Upper lobe of left lung (tissue), 6 donors: Measurements from ENCODE around the gene RNF40. TPM values are rescaled to one million over a fixed set of nuclear protein-coding genes. Genes with fewer than 3 reads are reported as not detected.

Experiments
- ATAC-seq, 2 donors: fragments of 200-7000 bp; cut with Tn5 transposase; one replicate each; pipeline ENCODE4 v1.9.1; 2022; ENCODE audit warnings: mild to moderate bottlenecking in 2 of 2, moderate library complexity in 2 of 2; ENCODE audit not compliant: low FRiP score in 2 of 2
- DNase-seq, 2 donors: peaks; one replicate each; pipeline ENCODE4 v3.0.0-alpha.2; 2019 to 2020
- H3K27ac ChIP-seq, 4 donors: fragments of 200-600 bp; sonication (generic); one replicate each; pipeline ENCODE4 v1.5.1; 2016 to 2019
- H3K27me3 ChIP-seq, 4 donors: fragments of 200-600 bp; sonication (generic); one replicate each; pipeline ENCODE4 v1.5.1; 2017 to 2019
- H3K36me3 ChIP-seq, 4 donors: fragments of 200-600 bp; sonication (generic); one replicate each; pipeline ENCODE4 v1.5.1; 2016 to 2019
- H3K4me1 ChIP-seq, 4 donors: fragments of 200-600 bp; sonication (generic); one replicate each; pipeline ENCODE4 v1.5.1; 2018 to 2019
- H3K4me3 ChIP-seq, 4 donors: fragments of 200-600 bp; sonication (generic); one replicate each; pipeline ENCODE4 v1.5.1; 2017 to 2019; ENCODE audit warnings: mild to moderate bottlenecking in 2 of 4, moderate library complexity in 1 of 4
- H3K9me3 ChIP-seq, 4 donors: fragments of 200-600 bp; sonication (generic); one replicate each; pipeline ENCODE4 v1.5.1; 2018 to 2019
- EP300 ChIP-seq, 4 donors: sonication (generic); formaldehyde crosslinking; IDR thresholded peaks; one replicate each; pipeline ENCODE4 v1.5.1; 2017; ENCODE audit warnings: antibody characterized with exemption in 4 of 4, control low read depth in 2 of 4
- POLR2A ChIP-seq, 4 donors: fragments of 450-650 bp; IDR thresholded peaks; one replicate each; pipeline ENCODE4 v1.5.1; 2016 to 2017; ENCODE audit warnings: antibody characterized with exemption in 4 of 4, mild to moderate bottlenecking in 2 of 4
- POLR2AphosphoS5 ChIP-seq, 2 donors: sonication (generic); formaldehyde crosslinking; IDR thresholded peaks; one replicate each; pipeline ENCODE4 v1.5.1; 2017; ENCODE audit warnings: antibody characterized with exemption in 2 of 2
- WGBS, 2 donors: methylation state at CpG; one replicate each; pipeline ENCODE4 v1.1.5; 2017 to 2018; 5-methylcytosine and 5-hydroxymethylcytosine counted together
- total RNA-seq, 6 donors: library from RNA; depleted of rRNA in 4 of 6; stranded (reverse); fragments of >200 nt in 4 of 6; gene quantifications; one replicate each; pipeline versions ENCODE4 v1.1.0 to v1.2.1, GENCODE V29; 2016 to 2021
- TF ChIP-seq, protein P1 (sequence below), 6 experiments: fragments of 450-650 bp in 4 of 6; fragments of 200-600 bp in 2 of 6; sonication (generic) in 2 of 6; IDR thresholded peaks; one replicate each; pipeline ENCODE4 v1.5.1; 2016 to 2019; ENCODE audit warnings: antibody characterized with exemption in 6 of 6
- donor health status: DM: no; HTN: no; CAD: no; lungs with moderate emphysema.
- donor health status: DM: no; HTN: yes; CAD: no; lungs with severe emphysema.

The RNF40 gene
- total RNA-seq, 6 donors from 2014 or later = 69.9 to 137 (median 95.2) TPM

DNA sequence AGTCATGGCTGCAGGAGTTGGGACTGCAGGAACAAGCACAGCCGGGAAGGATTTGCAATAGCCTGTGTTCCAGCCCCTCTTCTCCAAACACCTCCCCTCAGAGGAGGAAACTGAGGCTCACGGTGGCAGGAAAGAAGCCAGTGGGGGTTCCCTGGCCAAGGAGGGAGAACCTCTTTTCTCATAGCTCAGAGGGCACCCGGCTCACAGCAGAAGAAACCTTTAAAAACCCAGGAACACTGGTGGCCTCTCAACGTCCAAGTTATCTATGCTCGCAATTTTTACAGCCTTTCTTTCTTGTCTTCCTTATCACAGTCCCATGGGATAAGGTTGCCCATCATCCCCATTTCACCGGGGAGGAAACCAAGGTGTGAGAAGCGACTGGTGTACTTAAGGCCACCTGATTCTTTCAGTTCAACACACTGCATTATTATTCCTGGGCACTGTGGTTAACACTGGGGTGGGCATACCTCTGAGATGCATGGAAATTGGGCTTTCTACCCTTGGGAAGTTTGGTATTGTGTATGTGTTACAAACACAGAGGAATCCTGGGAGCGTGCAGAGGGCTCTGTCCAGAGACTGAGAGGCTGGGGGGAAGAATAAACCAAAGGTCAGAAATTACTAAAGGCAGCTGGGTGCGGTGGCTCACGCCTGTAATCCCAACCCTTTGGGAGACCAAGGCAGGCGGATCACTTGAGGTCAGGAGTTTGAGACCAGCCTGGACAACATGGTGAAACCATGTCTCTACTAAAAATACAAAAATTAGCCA lies 25.7 kb downstream of the RNF40 start:
- no peak for TF ChIP-seq EP300 (IDR thresholded peaks at IDR 0.05)
- TF ChIP-seq, protein P1, sequence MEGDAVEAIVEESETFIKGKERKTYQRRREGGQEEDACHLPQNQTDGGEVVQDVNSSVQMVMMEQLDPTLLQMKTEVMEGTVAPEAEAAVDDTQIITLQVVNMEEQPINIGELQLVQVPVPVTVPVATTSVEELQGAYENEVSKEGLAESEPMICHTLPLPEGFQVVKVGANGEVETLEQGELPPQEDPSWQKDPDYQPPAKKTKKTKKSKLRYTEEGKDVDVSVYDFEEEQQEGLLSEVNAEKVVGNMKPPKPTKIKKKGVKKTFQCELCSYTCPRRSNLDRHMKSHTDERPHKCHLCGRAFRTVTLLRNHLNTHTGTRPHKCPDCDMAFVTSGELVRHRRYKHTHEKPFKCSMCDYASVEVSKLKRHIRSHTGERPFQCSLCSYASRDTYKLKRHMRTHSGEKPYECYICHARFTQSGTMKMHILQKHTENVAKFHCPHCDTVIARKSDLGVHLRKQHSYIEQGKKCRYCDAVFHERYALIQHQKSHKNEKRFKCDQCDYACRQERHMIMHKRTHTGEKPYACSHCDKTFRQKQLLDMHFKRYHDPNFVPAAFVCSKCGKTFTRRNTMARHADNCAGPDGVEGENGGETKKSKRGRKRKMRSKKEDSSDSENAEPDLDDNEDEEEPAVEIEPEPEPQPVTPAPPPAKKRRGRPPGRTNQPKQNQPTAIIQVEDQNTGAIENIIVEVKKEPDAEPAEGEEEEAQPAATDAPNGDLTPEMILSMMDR (IDR thresholded peaks at IDR 0.05) = no peak
- TF ChIP-seq POLR2A (IDR thresholded peaks at IDR 0.05) = no peak
- no peak for TF ChIP-seq POLR2AphosphoS5 (IDR thresholded peaks at IDR 0.05)
- peak overlapping the region; percentile 89 to 96 (median 92) for H3K27ac ChIP-seq
- ATAC-seq = no peak

DNA sequence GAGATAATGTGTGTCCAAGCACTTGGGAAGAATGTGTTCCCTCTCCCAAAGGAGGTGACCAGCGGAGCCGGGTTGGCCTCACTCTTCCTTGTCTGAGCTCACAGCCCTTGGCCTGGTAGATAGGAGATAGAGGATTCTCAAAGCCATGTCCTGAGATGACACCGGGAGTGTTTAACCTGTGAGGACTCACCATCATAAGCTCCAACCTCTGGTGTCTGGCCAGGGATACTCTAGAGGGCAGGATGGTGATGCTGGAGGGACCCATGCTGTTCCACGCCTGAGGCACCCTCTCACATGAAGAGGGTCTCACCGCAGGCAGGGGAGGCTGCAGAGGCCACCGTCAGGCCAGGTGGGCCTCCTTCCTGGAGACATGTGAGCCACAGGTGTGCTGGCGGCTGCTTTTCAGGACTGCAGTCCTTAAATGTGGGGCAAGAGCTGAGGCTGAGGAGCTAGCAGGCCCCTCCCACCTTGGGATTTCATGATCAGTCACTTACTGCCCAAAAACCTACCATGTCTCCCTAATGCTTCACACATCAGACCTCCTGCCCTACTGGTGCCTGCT lies 31.5 kb downstream of the RNF40 start:
- Histone ChIP-seq H3K27me3 (no peaks in the 10 kb centered on the region), H3K9me3 (no peaks in the 10 kb centered on the region), H3K4me1 (no peaks in the 10 kb centered on the region), H3K27ac (no peak overlapping the region), H3K4me3 (no peak overlapping the region), H3K36me3 (no peaks in the 10 kb centered on the region)
- WGBS, 2 donors = 75 to 94% methylated on average over 6 to 7 of the region's 7 CpGs
- ATAC-seq = no peak
- TF ChIP-seq, protein P1 (IDR thresholded peaks at IDR 0.05) = no peak
- TF ChIP-seq EP300 (IDR thresholded peaks at IDR 0.05) (no peak), POLR2AphosphoS5 (IDR thresholded peaks at IDR 0.05) (no peak), POLR2A (IDR thresholded peaks at IDR 0.05) (no peak)
- no peak for DNase-seq

More for the DNA sequence above, 25.7 kb downstream of the RNF40 start:
- Histone ChIP-seq H3K4me3 (peak overlapping the region; percentile 95 to 99 (median 96)), H3K9me3 (no peaks in the 10 kb centered on the region), H3K27me3 (no peaks in the 10 kb centered on the region), H3K4me1 (peaks cover 14 to 20% (median 18%) of the 10 kb centered on the region in 4 donors), H3K36me3 (peaks cover under 1 to 17% (median 14%) of the 10 kb centered on the region in 4 donors)
- WGBS, 2 donors = 50 to 51% methylated on average over 11 of the region's 11 CpGs
- no peak for DNase-seq

DNA sequence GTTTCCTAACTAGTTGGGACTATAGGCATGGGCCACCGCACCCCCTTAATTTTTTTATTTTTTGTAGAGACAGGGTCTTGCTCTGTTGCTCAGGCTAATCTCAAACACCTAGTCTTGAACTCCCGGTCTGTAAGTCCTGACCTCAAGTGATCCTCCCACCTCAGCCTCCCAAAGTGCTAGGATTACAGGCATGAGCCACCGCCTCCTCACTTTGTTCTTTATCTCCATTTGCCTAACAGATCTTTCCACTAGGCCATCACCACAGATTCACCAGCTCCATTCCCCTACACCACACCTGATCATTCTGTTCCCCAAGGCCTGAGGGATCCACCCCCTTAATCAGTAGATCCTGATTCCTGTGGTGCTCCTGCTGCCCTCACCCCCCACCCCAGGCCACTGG lies 32.5 kb downstream of the RNF40 start:
- Histone ChIP-seq H3K27me3 (no peaks in the 10 kb centered on the region), H3K36me3 (no peaks in the 10 kb centered on the region), H3K4me3 (no peak overlapping the region), H3K27ac (no peak overlapping the region), H3K4me1 (no peaks in the 10 kb centered on the region), H3K9me3 (no peaks in the 10 kb centered on the region)
- no peak for TF ChIP-seq EP300 (IDR thresholded peaks at IDR 0.05)
- TF ChIP-seq, protein P1 (IDR thresholded peaks at IDR 0.05) = no peak
- no peak for TF ChIP-seq POLR2AphosphoS5 (IDR thresholded peaks at IDR 0.05)
- no peak for TF ChIP-seq POLR2A (IDR thresholded peaks at IDR 0.05)
- DNase-seq (no peak), ATAC-seq (no peak)
- WGBS, 2 donors = 87 to 90% methylated on average over 3 of the region's 3 CpGs

DNA sequence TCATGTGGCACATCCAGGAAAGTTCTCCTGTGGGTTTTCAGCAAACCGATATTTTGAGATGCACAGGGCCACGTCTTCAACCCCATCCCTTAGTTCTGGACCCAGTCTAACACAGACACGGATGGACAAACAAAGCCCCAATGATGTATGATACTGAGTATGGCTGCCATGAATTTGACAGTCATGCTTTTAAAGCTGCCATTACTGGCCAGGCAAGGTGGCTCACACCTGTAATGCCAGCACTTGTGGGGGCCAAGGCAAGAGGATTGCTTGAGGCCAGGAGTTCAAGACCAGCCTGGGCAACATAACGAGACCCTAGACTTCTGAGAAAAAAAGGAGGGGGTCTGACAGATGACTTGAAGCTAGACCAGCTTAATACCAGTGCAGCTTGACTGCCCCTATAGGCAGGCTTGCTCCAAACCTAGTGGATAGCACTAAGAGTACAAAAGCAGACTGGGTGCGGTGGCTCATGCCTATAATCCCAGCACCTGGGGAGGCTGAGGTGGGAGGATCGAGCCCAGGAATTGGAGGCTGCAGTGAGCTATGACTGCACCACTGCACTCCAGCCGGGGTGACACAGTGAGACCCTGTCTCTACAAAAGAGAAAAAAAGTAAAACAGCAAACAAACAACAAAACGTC lies 35.7 kb downstream of the RNF40 start:
- DNase-seq (no peak), ATAC-seq (no peak)
- H3K36me3 ChIP-seq = no peaks in the 10 kb centered on the region
- no peak overlapping the region for H3K4me3 ChIP-seq
- no peak overlapping the region for H3K27ac ChIP-seq
- H3K9me3 ChIP-seq = no peaks in the 10 kb centered on the region
- no peaks in the 10 kb centered on the region for H3K27me3 ChIP-seq
- no peaks in the 10 kb centered on the region for H3K4me1 ChIP-seq
- 77 to 80% methylated on average over 8 of the region's 8 CpGs for WGBS, 2 donors
- TF ChIP-seq POLR2AphosphoS5 (IDR thresholded peaks at IDR 0.05) (no peak), EP300 (IDR thresholded peaks at IDR 0.05) (no peak), POLR2A (IDR thresholded peaks at IDR 0.05) (no peak)
- TF ChIP-seq, protein P1 (IDR thresholded peaks at IDR 0.05) = no peak
